ENCODE data around the gene CCP110.

DNA sequence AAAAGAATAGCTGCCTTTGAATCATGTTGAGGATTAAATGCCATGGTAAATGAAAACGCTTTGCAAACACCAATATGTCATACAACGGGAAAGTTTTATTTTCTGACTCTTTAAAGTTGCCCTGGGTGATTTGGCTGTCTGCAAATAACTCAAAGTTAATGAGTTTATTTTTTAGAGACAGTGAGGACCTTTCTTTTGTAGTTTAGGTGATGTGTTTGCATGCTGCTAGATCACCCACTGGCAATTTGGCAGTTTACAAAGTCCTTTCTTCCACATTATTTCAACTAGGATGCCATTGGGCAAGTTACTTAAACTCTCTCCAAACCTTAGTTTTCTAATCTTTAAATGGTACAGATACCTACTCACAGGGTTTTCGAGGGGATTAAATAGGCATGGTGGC, 39.6 kb upstream of the CCP110 start:
- TF ChIP-seq POLR2A (IDR thresholded peaks at IDR 0.05), result no peak
- TF ChIP-seq, protein P1, sequence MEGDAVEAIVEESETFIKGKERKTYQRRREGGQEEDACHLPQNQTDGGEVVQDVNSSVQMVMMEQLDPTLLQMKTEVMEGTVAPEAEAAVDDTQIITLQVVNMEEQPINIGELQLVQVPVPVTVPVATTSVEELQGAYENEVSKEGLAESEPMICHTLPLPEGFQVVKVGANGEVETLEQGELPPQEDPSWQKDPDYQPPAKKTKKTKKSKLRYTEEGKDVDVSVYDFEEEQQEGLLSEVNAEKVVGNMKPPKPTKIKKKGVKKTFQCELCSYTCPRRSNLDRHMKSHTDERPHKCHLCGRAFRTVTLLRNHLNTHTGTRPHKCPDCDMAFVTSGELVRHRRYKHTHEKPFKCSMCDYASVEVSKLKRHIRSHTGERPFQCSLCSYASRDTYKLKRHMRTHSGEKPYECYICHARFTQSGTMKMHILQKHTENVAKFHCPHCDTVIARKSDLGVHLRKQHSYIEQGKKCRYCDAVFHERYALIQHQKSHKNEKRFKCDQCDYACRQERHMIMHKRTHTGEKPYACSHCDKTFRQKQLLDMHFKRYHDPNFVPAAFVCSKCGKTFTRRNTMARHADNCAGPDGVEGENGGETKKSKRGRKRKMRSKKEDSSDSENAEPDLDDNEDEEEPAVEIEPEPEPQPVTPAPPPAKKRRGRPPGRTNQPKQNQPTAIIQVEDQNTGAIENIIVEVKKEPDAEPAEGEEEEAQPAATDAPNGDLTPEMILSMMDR (IDR thresholded peaks at IDR 0.05), result no peak
